Liver (tissue), 3 donors: ENCODE measurements around the gene LENG1.

Source experiments
- EGR1 ChIP-seq, 2 donors: IDR thresholded peaks; 2 replicates each; pipeline ENCODE4 v1.6.1; 2016 to 2018; ENCODE audit warnings: antibody characterized with exemption in 2 of 2, low read depth in 2 of 2
- GABPA ChIP-seq, 2 donors: IDR thresholded peaks in 1 of 2; conservative IDR thresholded peaks in 1 of 2; 2 replicates each; pipeline ENCODE4 v1.6.1; 2016; ENCODE audit warnings: antibody characterized with exemption in 2 of 2, mild to moderate bottlenecking in 1 of 2, moderate library complexity in 1 of 2
- HNF4G ChIP-seq: IDR thresholded peaks from 2 replicates; pipeline ENCODE4 v1.6.1; 2016; ENCODE audit warnings: antibody characterized with exemption
- JUND ChIP-seq, 2 donors: IDR thresholded peaks; 2 replicates each; pipeline ENCODE4 v1.6.1; 2016; ENCODE audit warnings: antibody characterized with exemption in 2 of 2
- RAD21 ChIP-seq, 2 donors: IDR thresholded peaks; 2 replicates each; pipeline ENCODE4 v1.6.1; 2016; ENCODE audit warnings: antibody characterized with exemption in 2 of 2, mild to moderate bottlenecking in 2 of 2
- RXRA ChIP-seq, 2 donors: IDR thresholded peaks; 2 replicates each; pipeline ENCODE4 v1.6.1; 2017 to 2018; ENCODE audit warnings: antibody characterized with exemption in 2 of 2, mild to moderate bottlenecking in 1 of 2
- SP1 ChIP-seq: IDR thresholded peaks from 2 replicates; pipeline ENCODE4 v1.6.1; 2018; ENCODE audit warnings: antibody characterized with exemption, mild to moderate bottlenecking
- TAF1 ChIP-seq: conservative IDR thresholded peaks from 2 replicates; pipeline ENCODE4 v1.6.1; 2016; ENCODE audit warnings: antibody characterized with exemption, mild to moderate bottlenecking
- YY1 ChIP-seq: IDR thresholded peaks from 2 replicates; pipeline ENCODE4 v1.6.1; 2016; ENCODE audit warnings: antibody characterized with exemption, mild to moderate bottlenecking
- TF ChIP-seq, protein P1 (sequence below): fragments of 150-350 bp; IDR thresholded peaks from 2 replicates; pipeline ENCODE4 v1.5.1; 2017; ENCODE audit warnings: improper control_type of control experiment, low read depth, low read length; ENCODE audit not compliant: missing input control
- TF ChIP-seq, protein P2 (sequence below): IDR thresholded peaks from 2 replicates; pipeline ENCODE4 v1.6.1; 2016; ENCODE audit warnings: antibody characterized with exemption
- TF ChIP-seq, protein P3 (sequence below): IDR thresholded peaks from 2 replicates; pipeline ENCODE4 v1.6.1; 2016; ENCODE audit warnings: antibody characterized with exemption
- TF ChIP-seq, protein P4 (sequence below): IDR thresholded peaks from 2 replicates; pipeline ENCODE4 v1.6.1; 2016; ENCODE audit warnings: antibody characterized with exemption
- donor health status: healthy.
- donor health status: healthy.

DNA sequence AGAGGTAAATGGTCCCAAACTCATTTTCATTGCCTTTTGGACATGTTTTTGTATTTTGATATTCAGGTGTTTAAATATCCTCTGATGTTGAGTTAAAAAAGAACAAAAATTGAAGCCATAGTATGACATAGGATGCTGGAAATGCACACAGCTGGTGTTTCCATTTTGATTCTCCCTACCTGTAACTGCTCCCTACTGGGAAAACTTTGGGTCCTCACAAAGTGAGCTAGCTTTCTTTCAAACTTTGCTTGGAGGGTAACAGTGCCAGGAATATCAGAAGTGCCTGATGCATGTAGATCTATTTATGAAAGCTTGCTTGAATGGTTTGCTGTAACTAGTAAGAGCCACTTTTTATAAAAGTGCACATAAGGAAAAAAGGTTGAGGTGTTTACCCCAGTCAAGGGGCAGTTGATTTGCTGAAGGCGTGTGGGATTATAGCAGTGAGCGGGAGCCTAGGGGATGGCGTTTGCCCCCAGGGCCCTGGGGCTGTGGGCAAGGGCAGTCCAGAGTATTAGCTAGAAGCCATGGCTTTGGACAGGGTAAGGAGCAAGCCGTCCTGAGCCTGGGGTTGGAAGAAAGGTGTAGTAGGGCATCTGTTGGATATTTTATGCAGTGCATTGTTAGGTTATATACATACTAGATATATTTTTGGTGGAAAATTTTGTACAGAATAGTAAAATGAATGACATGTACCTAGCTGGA, 45.4 kb upstream of the LENG1 start:
- TF ChIP-seq, protein P1, sequence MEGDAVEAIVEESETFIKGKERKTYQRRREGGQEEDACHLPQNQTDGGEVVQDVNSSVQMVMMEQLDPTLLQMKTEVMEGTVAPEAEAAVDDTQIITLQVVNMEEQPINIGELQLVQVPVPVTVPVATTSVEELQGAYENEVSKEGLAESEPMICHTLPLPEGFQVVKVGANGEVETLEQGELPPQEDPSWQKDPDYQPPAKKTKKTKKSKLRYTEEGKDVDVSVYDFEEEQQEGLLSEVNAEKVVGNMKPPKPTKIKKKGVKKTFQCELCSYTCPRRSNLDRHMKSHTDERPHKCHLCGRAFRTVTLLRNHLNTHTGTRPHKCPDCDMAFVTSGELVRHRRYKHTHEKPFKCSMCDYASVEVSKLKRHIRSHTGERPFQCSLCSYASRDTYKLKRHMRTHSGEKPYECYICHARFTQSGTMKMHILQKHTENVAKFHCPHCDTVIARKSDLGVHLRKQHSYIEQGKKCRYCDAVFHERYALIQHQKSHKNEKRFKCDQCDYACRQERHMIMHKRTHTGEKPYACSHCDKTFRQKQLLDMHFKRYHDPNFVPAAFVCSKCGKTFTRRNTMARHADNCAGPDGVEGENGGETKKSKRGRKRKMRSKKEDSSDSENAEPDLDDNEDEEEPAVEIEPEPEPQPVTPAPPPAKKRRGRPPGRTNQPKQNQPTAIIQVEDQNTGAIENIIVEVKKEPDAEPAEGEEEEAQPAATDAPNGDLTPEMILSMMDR, result no peak
- no peak for TF ChIP-seq SP1
- TF ChIP-seq, protein P2, sequence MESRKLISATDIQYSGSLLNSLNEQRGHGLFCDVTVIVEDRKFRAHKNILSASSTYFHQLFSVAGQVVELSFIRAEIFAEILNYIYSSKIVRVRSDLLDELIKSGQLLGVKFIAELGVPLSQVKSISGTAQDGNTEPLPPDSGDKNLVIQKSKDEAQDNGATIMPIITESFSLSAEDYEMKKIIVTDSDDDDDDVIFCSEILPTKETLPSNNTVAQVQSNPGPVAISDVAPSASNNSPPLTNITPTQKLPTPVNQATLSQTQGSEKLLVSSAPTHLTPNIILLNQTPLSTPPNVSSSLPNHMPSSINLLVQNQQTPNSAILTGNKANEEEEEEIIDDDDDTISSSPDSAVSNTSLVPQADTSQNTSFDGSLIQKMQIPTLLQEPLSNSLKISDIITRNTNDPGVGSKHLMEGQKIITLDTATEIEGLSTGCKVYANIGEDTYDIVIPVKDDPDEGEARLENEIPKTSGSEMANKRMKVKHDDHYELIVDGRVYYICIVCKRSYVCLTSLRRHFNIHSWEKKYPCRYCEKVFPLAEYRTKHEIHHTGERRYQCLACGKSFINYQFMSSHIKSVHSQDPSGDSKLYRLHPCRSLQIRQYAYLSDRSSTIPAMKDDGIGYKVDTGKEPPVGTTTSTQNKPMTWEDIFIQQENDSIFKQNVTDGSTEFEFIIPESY, result no peak
- no peak for TF ChIP-seq YY1
- TF ChIP-seq RXRA (IDR thresholded peaks at IDR 0.05), result no peak
- TF ChIP-seq EGR1 (IDR thresholded peaks at IDR 0.05; ENCODE audit: low read depth in 2 of 2), result no peak
- TF ChIP-seq TAF1, result no peak
- TF ChIP-seq, protein P3, sequence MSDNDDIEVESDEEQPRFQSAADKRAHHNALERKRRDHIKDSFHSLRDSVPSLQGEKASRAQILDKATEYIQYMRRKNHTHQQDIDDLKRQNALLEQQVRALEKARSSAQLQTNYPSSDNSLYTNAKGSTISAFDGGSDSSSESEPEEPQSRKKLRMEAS, result no peak
- no peak for TF ChIP-seq RAD21 (IDR thresholded peaks at IDR 0.05)
- TF ChIP-seq JUND (IDR thresholded peaks at IDR 0.05), result no peak
- TF ChIP-seq GABPA (IDR thresholded peaks at IDR 0.05 in 1 of 2, conservative IDR thresholded peaks at IDR 0.05 in 1 of 2), result no peak
- TF ChIP-seq HNF4G, result no peak
- TF ChIP-seq, protein P4, sequence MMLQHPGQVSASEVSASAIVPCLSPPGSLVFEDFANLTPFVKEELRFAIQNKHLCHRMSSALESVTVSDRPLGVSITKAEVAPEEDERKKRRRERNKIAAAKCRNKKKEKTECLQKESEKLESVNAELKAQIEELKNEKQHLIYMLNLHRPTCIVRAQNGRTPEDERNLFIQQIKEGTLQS, result no peak
